GM04503 (cell line): ENCODE data around the gene COL4A2.

Experiments used
- DNase-seq: peaks from one replicate; pipeline ENCODE4 v3.0.0-alpha.2; 2012; ENCODE audit warnings: low read depth

Gene COL4A2

GRCh38 chr13:110539894-110540293 lies 232.8 kb downstream of the COL4A2 start:
- DNase-seq: no peak

- DNase-seq: no peak
Observed at GRCh38 chr13:110540871-110541525, 233.9 kb downstream of the COL4A2 start.

GRCh38 chr13:110541526-110541920 lies 234.4 kb downstream of the COL4A2 start:
- DNase-seq: peak; percentile 15

GRCh38 chr13:110542169-110542796 lies 235.2 kb downstream of the COL4A2 start:
- no peak for DNase-seq

GRCh38 chr13:110546378-110546777 lies 239.3 kb downstream of the COL4A2 start:
- DNase-seq: no peak

GRCh38 chr13:110546926-110547325 lies 239.8 kb downstream of the COL4A2 start:
- peak; percentile 82 for DNase-seq

GRCh38 chr13:110548891-110549794 lies 242.1 kb downstream of the COL4A2 start:
- DNase-seq: no peak

GRCh38 chr13:110549795-110550160 lies 242.7 kb downstream of the COL4A2 start:
- no peak for DNase-seq

- no peak for DNase-seq
Observed at GRCh38 chr13:110551284-110551683, 244.2 kb downstream of the COL4A2 start.

- DNase-seq: no peak
Observed at GRCh38 chr13:110552767-110553166, 245.7 kb downstream of the COL4A2 start.

GRCh38 chr13:110553417-110553816 lies 246.3 kb downstream of the COL4A2 start:
- DNase-seq: no peak

- no peak for DNase-seq
Observed at GRCh38 chr13:110554227-110554836, 247.2 kb downstream of the COL4A2 start.

- no peak for DNase-seq
Observed at GRCh38 chr13:110554946-110555345, 247.9 kb downstream of the COL4A2 start.

- no peak for DNase-seq
Observed at GRCh38 chr13:110555601-110556223, 248.6 kb downstream of the COL4A2 start.

GRCh38 chr13:110556224-110556606 lies 249.1 kb downstream of the COL4A2 start:
- no peak for DNase-seq

- DNase-seq: no peak
Observed at GRCh38 chr13:110557082-110557481, 250.0 kb downstream of the COL4A2 start.

- DNase-seq: no peak
Observed at GRCh38 chr13:110557610-110558305, 250.7 kb downstream of the COL4A2 start.

GRCh38 chr13:110559429-110559943 lies 252.4 kb downstream of the COL4A2 start:
- no peak for DNase-seq

- DNase-seq: no peak
Observed at GRCh38 chr13:110559986-110560385, 252.9 kb downstream of the COL4A2 start.

GRCh38 chr13:110560601-110561343 lies 253.7 kb downstream of the COL4A2 start:
- no peak for DNase-seq
